Activated CD4-positive, alpha-beta T cell treated with anti-CD3 and anti-CD28 coated beads, Interleukin-2, amount 50 U/mL, for 4 hours (primary cell): ENCODE data around the gene UNC79.

Experiments used
- DNase-seq, 2 experiments: peaks; one replicate each; pipeline ENCODE4 v3.0.0-alpha.2; 2020

Gene UNC79

GRCh38 chr14:93564918-93565317 is 134.2 kb downstream of the UNC79 start:
- no peak for DNase-seq

DNA sequence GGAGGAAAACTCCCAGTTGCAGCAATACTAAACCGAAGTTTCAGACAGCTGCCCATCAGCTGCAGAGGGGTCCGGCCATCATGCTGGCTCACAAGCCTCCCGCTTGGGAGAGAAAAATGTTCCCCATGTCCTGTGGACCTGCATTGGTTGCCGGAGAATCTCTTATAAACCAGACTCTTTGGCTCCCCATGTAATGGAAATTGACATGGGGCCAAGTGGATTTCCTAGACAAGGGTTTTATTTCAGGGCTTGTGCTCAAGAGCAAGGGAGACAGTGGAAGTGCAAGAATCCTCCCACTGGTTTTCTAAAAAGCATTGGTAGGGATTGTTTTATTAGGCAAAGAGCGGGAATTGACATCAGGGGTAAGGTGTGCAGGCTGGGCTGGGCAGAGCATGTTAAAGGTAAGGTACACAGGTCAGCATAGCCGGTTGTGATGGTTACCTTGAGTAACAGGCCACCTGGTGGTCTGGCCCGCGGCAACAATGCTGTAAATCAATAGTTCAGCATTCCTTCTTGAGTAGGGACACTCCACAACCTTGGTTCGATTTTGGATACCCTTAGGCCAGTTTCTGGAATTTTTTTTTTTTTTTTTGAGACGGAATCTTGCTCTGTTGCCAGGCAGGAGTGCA is 135.4 kb downstream of the UNC79 start:
- no peak for DNase-seq

DNA sequence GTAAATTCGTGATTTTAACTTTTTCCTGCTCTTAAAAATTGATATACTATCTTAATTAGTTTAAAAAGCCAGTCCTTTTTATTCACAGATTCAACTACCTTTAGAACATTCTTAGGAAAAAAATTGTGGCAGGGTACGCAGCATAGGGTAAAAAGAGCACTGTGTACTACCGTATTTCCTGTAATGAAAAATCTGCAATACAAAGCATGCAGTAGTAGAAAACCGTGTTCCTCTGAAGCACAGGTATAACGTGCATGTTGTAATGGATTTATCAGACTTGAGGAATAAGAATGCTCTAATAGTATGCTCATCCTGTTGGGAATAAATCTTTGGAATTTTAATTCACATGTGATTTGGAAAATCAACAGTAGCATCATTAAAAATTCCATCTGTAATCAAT is 140.5 kb downstream of the UNC79 start:
- no peak for DNase-seq

- DNase-seq: no peak
Observed at GRCh38 chr14:93579178-93579577, 148.4 kb downstream of the UNC79 start.

GRCh38 chr14:93582516-93582915 is 151.8 kb downstream of the UNC79 start:
- DNase-seq: no peak

- no peak for DNase-seq
Observed at GRCh38 chr14:93587330-93587729, 156.6 kb downstream of the UNC79 start.

DNA sequence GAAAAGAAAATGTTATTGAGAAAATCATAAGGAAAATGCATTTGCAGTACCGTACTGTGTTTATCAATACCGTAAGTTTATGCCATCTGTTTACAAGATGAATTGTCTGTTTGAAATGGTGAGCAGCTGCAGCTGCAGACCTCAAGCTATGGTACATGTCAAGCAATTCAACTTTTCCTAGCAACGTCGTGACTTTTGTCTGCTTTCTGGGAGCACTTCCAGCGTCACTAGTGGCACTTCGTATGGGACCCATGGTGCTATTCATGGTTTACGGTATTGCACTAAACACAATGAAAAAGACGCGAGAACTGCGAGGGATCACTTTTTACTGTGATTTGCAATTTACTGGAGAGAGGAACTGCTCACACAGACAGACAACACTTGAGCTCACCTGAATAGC is 160.8 kb downstream of the UNC79 start:
- DNase-seq: no peak

DNA sequence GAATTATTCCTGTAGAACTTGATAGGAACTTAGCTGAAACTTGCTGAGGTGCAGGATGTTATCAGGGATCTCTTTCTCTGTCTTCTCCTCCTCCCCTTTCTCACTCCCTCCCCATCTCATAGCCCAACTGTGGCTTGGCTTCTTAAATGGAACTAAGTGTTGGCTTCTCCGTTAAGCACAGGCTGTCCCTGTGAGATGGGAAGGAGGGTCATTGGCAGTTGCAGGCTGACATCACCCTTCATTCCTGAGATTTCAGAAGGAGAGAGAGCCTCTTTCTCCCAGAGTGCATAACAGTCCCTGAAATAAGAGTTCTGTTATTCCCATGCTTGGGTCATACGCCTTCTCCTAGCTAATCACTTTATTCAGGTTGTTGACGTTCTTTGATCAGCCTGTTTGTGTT is 162.0 kb downstream of the UNC79 start:
- no peak for DNase-seq

DNA sequence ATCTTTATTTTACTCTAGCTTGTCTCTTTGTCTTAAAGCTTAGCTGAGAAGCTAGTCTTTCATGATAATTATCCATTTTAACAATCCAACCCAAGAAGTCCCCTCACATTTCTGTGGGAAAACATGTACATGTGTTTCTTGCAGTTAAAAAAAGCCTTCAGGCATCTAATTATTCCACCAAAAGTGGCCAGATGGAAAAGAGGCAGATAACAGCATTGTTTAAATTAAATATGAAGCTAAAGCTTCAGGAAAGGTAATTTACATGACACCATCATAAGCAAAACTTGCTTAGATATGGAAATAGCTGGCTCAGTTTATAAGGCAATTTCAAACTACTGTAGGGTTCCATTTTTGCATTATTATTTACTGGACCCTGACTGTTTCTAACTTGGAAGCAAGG is 175.4 kb downstream of the UNC79 start:
- no peak for DNase-seq

- no peak for DNase-seq
Observed at GRCh38 chr14:93619176-93619793, 188.5 kb downstream of the UNC79 start.

- no peak for DNase-seq
Observed at GRCh38 chr14:93628048-93628447, 197.3 kb downstream of the UNC79 start.

DNA sequence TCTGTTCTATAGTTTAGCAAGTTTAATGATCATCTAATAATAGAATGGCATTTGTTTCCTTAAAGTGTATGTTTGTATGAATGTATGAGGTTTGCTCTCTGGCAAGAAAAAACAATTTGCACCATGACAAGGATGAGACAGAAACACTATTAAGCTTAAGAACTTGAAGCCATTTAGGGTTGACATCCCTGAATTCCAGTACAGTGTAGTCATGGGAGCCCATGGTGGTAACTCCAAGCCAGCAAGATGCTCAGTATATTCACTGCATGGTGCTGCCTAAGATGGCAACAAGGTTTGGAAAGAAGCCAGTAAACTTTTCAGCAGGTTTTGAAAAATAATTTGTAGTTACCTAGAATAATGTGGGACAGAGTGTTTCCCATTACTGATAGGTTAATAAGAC is 198.9 kb downstream of the UNC79 start:
- no peak for DNase-seq

GRCh38 chr14:93638790-93639189 is 208.1 kb downstream of the UNC79 start:
- no peak for DNase-seq

DNA sequence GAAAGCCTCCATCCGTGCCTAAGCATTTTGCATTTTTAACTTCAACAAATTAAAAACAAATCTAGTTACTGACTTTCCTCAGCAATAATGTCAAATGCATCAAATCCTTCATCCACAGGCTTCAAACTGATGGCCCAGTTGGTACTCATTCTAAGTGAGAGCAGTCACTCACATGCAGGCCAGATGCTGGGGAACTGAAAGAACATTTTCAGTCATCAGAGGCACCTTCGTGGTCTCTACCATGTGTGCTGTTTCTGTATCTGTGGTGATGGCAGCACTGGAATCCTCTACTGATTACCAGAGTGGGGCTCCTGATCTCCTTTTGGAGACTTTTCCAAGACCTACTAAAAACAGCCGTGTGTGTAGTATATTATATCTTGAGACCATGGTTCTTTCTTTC is 212.4 kb downstream of the UNC79 start:
- DNase-seq: no peak

GRCh38 chr14:93643676-93644075 is 212.9 kb downstream of the UNC79 start:
- no peak for DNase-seq

DNA sequence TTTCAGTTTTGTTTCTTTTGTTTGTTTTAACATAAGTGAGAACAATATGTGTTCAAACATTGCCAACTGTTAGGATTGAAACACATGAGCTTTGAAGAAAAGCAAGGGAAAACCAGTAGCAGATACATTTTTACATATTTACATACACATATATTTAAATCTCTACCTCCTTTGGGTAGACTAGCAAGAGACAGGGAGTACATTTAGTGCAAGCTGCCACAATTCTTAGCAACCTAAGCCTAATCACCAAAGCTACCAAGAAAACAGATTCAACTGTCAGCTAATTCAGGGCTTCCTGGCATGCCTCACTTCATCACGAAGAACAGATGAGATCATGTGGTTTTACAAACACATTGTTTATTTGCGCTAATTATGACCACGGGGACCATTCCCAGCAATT is 214.5 kb downstream of the UNC79 start:
- DNase-seq: no peak

DNA sequence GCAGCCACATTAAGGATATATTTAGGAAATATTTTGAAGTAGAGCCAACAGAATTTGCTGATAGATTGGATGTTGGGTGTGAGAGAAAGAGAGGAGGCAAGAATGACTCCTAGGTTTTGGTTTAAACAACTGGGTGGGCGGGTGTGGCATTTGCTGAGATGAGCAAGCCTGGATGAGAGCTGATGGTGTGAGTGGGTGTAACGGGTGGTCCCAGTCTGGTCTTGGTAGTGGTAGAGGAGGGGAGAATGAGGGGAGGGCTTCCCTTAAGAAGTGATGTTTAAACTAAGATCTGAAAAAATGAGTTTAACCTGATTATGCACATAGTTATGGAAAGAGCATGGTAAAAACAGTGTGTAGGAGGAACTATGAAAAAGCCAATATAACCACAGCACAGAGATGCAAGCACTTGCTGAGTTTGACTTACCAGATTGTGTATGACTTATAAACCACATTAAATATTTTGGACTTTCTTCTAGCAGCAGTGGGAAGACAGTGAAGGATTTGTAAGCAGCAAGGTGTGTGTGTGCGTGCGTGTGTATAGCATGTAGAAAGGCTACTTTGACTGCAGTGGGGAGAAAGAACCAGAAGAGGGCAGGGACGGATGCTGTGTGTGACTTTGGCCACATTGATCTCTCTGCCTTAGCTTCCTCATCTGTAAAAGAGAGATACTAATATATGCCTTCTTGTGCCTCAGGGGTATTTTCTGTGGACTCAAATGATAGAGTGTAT is 217.9 kb downstream of the UNC79 start:
- DNase-seq: no peak

- no peak for DNase-seq
Observed at GRCh38 chr14:93654599-93654998, 223.9 kb downstream of the UNC79 start.

GRCh38 chr14:93655078-93655750 is 224.5 kb downstream of the UNC79 start:
- no peak for DNase-seq

- no peak for DNase-seq
Observed at GRCh38 chr14:93657875-93658274, 227.1 kb downstream of the UNC79 start.

DNA sequence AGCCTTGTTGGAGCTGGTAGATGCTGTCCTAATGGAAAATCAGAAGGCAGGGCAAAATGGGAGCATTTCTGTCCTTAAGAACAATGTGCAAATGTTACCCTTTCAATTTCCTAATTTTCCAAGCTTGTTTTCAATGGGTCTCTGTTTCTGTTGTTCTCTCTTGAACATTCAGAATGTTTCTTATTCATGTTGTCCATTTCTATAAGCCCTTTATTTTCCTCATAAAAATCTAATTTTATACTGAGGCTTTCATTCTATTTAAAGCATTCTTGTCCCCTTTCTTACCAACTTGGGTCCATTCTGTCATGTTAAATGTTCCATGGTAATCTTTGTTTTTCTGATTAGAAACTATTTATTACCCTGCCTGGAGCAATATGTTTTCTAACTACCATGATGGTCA is 232.6 kb downstream of the UNC79 start:
- DNase-seq: no peak

DNA sequence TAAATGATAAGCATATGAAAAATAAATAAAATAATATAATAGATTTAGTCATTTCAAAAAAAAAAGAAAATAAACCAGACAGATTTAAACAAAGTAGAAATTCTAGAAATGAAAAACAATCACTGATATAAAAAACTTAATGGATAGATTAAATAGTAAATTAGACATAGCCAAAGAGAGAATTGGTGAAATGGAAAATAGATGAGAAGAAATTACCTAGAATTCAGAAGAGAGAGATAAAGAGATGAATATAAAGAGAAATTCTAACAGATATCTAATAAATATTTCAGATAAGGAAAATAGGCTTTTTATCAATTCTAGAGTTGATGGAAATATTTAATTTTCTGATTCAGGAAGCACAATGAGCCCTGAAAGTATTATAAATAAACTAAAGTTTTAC is 234.4 kb downstream of the UNC79 start:
- DNase-seq: no peak

GRCh38 chr14:93669632-93670031 is 238.9 kb downstream of the UNC79 start:
- DNase-seq: no peak

DNA sequence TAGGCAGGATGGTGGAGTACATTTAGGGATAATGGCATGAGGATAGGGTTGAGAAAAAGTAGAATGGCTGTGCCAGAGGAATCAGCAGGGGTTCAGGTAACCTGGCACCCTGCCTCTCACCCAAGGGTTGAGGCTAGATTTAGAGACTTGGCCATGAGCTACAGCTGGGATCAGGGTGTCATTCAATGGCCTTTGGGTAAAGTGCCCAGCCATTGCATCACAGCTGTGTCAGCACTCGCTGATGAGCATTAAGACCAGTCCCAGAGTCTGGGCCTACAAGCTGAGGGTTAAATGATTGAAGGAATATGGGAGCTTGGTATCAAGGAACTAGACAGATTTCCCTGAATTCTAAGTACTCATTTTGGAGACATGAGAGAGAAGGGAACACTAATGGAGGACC is 243.6 kb downstream of the UNC79 start:
- DNase-seq: no peak
